ENCODE results near the gene PKMYT1. TPM values are rescaled to one million over a fixed set of nuclear protein-coding genes. Genes with fewer than 3 reads are reported as not detected.

PKMYT1 gene
- total and polyA plus RNA-seq, 2 donors (not counting 1 experiment from before 2014, with no cell fraction given), result 1.2 to 2.7 TPM

DNA sequence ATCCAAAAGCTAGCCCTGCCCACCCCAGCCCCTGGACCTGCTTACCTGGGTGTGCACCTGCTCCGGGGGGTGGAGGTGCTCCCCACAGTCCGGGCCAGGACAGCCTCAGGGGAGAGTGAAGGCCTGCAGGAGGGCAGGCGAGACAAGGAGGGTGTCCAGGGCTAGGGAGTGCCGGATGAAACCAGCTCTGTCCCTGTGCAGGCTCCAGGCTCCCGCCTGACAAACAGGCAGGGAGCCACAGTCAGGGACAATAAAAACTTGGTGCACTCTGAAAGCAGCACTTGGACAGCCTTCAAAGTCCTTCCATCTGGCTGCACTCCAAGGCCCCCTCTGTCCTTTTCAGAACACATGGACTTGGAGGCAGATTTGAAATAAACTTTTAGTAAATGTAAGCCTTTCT, 7.2 kb downstream of the PKMYT1 start:
- Histone ChIP-seq H3K9ac (ENCODE audit: insufficient read depth, low read length) (no peak overlapping the region), H3K79me2 (ENCODE audit: control insufficient read depth, insufficient read depth, low read length) (no peaks in the 10 kb centered on the region), H3K4me1 (ENCODE audit: control insufficient read depth, extremely low read depth, insufficient read depth, low read length) (no peaks in the 10 kb centered on the region), H3K4me2 (ENCODE audit: extremely low read depth, insufficient read depth, low read length) (no peak overlapping the region), H3K27me3 (ENCODE audit: control insufficient read depth, insufficient read depth, low read length) (no peaks in the 10 kb centered on the region), H3K4me3 (replicated peaks in 1 of 4; ENCODE audit: control extremely low read depth in 1 of 4, insufficient read depth in 1 of 4, low read depth in 3 of 4, low read length in 4 of 4) (no peak overlapping the region), H3K9me3 (ENCODE audit: control insufficient read depth, insufficient read depth, low read depth, low read length) (no peaks in the 10 kb centered on the region), H3K36me3 (ENCODE audit: control insufficient read depth, insufficient read depth, low read length) (peaks cover 2% of the 10 kb centered on the region), H2AFZ (ENCODE audit: low read length) (no peak overlapping the region), H3K27ac (ENCODE audit: insufficient read depth, low read length) (no peak overlapping the region), H4K20me1 (ENCODE audit: control insufficient read depth, extremely low read depth, insufficient read depth, low read length) (no peaks in the 10 kb centered on the region)
- no peak for DNase-seq (ENCODE audit: low read depth in 2 of 2)
- TF ChIP-seq, protein P1, sequence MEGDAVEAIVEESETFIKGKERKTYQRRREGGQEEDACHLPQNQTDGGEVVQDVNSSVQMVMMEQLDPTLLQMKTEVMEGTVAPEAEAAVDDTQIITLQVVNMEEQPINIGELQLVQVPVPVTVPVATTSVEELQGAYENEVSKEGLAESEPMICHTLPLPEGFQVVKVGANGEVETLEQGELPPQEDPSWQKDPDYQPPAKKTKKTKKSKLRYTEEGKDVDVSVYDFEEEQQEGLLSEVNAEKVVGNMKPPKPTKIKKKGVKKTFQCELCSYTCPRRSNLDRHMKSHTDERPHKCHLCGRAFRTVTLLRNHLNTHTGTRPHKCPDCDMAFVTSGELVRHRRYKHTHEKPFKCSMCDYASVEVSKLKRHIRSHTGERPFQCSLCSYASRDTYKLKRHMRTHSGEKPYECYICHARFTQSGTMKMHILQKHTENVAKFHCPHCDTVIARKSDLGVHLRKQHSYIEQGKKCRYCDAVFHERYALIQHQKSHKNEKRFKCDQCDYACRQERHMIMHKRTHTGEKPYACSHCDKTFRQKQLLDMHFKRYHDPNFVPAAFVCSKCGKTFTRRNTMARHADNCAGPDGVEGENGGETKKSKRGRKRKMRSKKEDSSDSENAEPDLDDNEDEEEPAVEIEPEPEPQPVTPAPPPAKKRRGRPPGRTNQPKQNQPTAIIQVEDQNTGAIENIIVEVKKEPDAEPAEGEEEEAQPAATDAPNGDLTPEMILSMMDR (conservative IDR thresholded peaks at IDR 0.05 in 1 of 2, IDR thresholded peaks at IDR 0.05 in 1 of 2; ENCODE audit: low read depth in 1 of 2, low read length in 2 of 2), result no peak
- no peak for TF ChIP-seq EZH2 (IDR thresholded peaks at IDR 0.05; ENCODE audit: low read length, missing control alignments)

GRCh38 chr16:2971985-2972784, 8.1 kb downstream of the PKMYT1 start:
- Histone ChIP-seq H3K9me3 (ENCODE audit: control insufficient read depth, insufficient read depth, low read depth, low read length) (no peaks in the 10 kb centered on the region), H2AFZ (ENCODE audit: low read length) (no peak overlapping the region), H3K27ac (ENCODE audit: insufficient read depth, low read length) (no peak overlapping the region), H4K20me1 (ENCODE audit: control insufficient read depth, extremely low read depth, insufficient read depth, low read length) (no peaks in the 10 kb centered on the region), H3K27me3 (ENCODE audit: control insufficient read depth, insufficient read depth, low read length) (peaks cover 9% of the 10 kb centered on the region), H3K36me3 (ENCODE audit: control insufficient read depth, insufficient read depth, low read length) (peaks cover 2% of the 10 kb centered on the region), H3K4me1 (ENCODE audit: control insufficient read depth, extremely low read depth, insufficient read depth, low read length) (no peaks in the 10 kb centered on the region), H3K79me2 (ENCODE audit: control insufficient read depth, insufficient read depth, low read length) (no peaks in the 10 kb centered on the region), H3K9ac (ENCODE audit: insufficient read depth, low read length) (no peak overlapping the region), H3K4me3 (replicated peaks in 1 of 4; ENCODE audit: control extremely low read depth in 1 of 4, insufficient read depth in 1 of 4, low read depth in 3 of 4, low read length in 4 of 4) (no peak overlapping the region), H3K4me2 (ENCODE audit: extremely low read depth, insufficient read depth, low read length) (no peak overlapping the region)
- DNase-seq (ENCODE audit: low read depth in 2 of 2), result no peak
- TF ChIP-seq EZH2 (IDR thresholded peaks at IDR 0.05; ENCODE audit: low read length, missing control alignments), result no peak
- TF ChIP-seq, protein P1 (conservative IDR thresholded peaks at IDR 0.05 in 1 of 2, IDR thresholded peaks at IDR 0.05 in 1 of 2; ENCODE audit: low read depth in 1 of 2, low read length in 2 of 2), result no peak

GRCh38 chr16:2971134-2971984, 8.9 kb downstream of the PKMYT1 start:
- no peak overlapping the region for H3K9ac ChIP-seq (ENCODE audit: insufficient read depth, low read length)
- no peaks in the 10 kb centered on the region for H4K20me1 ChIP-seq (ENCODE audit: control insufficient read depth, extremely low read depth, insufficient read depth, low read length)
- no peaks in the 10 kb centered on the region for H3K9me3 ChIP-seq (ENCODE audit: control insufficient read depth, insufficient read depth, low read depth, low read length)
- no peaks in the 10 kb centered on the region for H3K79me2 ChIP-seq (ENCODE audit: control insufficient read depth, insufficient read depth, low read length)
- H3K4me1 ChIP-seq (ENCODE audit: control insufficient read depth, extremely low read depth, insufficient read depth, low read length), result no peaks in the 10 kb centered on the region
- no peak for DNase-seq (ENCODE audit: low read depth in 2 of 2)
- H3K27me3 ChIP-seq (ENCODE audit: control insufficient read depth, insufficient read depth, low read length), result peaks cover 16% of the 10 kb centered on the region
- H3K4me2 ChIP-seq (ENCODE audit: extremely low read depth, insufficient read depth, low read length), result no peak overlapping the region
- no peak overlapping the region for H2AFZ ChIP-seq (ENCODE audit: low read length)
- H3K4me3 ChIP-seq (replicated peaks in 1 of 4; ENCODE audit: control extremely low read depth in 1 of 4, insufficient read depth in 1 of 4, low read depth in 3 of 4, low read length in 4 of 4), result no peak overlapping the region
- H3K36me3 ChIP-seq (ENCODE audit: control insufficient read depth, insufficient read depth, low read length), result no peaks in the 10 kb centered on the region
- no peak for TF ChIP-seq EZH2 (IDR thresholded peaks at IDR 0.05; ENCODE audit: low read length, missing control alignments)
- TF ChIP-seq, protein P1 (conservative IDR thresholded peaks at IDR 0.05 in 1 of 2, IDR thresholded peaks at IDR 0.05 in 1 of 2; ENCODE audit: low read depth in 1 of 2, low read length in 2 of 2), result no peak
- no peak overlapping the region for H3K27ac ChIP-seq (ENCODE audit: insufficient read depth, low read length)
